ENCODE results near the gene GDPD5. TPM values are rescaled to one million over a fixed set of nuclear protein-coding genes. Genes with fewer than 3 reads are reported as not detected.

The GDPD5 gene
- total RNA-seq, 1 experiment from 2014 or later: 7.8 TPM

DNA sequence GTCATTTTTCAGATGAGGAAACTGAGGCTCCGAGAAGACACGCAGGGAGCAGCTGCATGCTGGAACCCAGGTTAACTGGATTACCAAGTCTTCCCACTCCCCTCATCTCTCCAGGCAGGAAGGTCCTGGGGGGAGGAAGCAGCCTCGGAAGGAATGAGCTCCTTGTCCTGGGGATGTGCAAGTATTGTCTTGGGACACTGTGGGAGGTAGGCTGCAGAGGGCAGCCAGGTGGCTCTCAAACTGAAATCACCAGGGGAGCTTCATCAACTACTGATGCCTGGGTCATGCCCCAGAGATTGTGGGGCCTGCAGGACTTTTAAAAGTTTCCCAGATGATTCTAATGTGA is 7.6 kb downstream of the GDPD5 start:
- Histone ChIP-seq H4K20me1 (ENCODE audit: control insufficient read depth, insufficient read depth, insufficient read length) (no peaks in the 10 kb centered on the region), H3K27ac (ENCODE audit: insufficient read length, low read depth, low read length) (no peak overlapping the region), H3K23me2 (ENCODE audit: insufficient read length, low read depth, low read length, poor library complexity, severe bottlenecking) (no peaks in the 10 kb centered on the region), H4K91ac (ENCODE audit: insufficient read length, low read depth, low read length) (no peak overlapping the region), H3K23ac (ENCODE audit: insufficient read length, low read depth, low read length) (no peak overlapping the region), H3K27me3 (ENCODE audit: insufficient read depth, low read length) (peaks cover 2% of the 10 kb centered on the region; the same call in 1 of the 2 replicates), H4K8ac (replicated peaks; ENCODE audit: insufficient read length, low read depth, low read length) (no peak overlapping the region), H2BK120ac (ENCODE audit: low read depth, low read length, poor library complexity, severe bottlenecking) (no peak overlapping the region), H3K4me2 (ENCODE audit: insufficient read depth, insufficient read length, low read length) (no peak overlapping the region), H3K79me1 (ENCODE audit: insufficient read depth, low read depth, low read length, poor library complexity, severe bottlenecking) (no peaks in the 10 kb centered on the region), H3K4me1 (ENCODE audit: insufficient read depth, low read length) (no peaks in the 10 kb centered on the region), H3K18ac (ENCODE audit: insufficient read length, low read depth, low read length) (no peak overlapping the region), H3K9me3 (ENCODE audit: control insufficient read depth, low read depth, low read length) (no peaks in the 10 kb centered on the region), H2BK15ac (ENCODE audit: low read depth, low read length) (no peak overlapping the region), H2BK20ac (ENCODE audit: low read depth, low read length, poor library complexity, severe bottlenecking) (no peak overlapping the region), H3K14ac (ENCODE audit: insufficient read depth, low read length) (no peak overlapping the region; the same call in 1 of the 2 replicates), H3K9ac (ENCODE audit: extremely low read depth, insufficient read length, low read length) (no peak overlapping the region), H2BK5ac (ENCODE audit: insufficient read length, low read length) (no peak overlapping the region), H3K79me2 (ENCODE audit: insufficient read depth, low read length) (no peaks in the 10 kb centered on the region), H2AK5ac (ENCODE audit: insufficient read length, low read length) (no peak overlapping the region), H4K5ac (ENCODE audit: insufficient read length, low read depth, low read length) (no peak overlapping the region), H3K56ac (ENCODE audit: insufficient read length, low read depth, low read length) (no peak overlapping the region), H2AFZ (ENCODE audit: low read length) (no peak overlapping the region), H3T11ph (ENCODE audit: low read length) (no peak overlapping the region), H3K4ac (ENCODE audit: low read depth, low read length) (no peak overlapping the region), H2BK12ac (ENCODE audit: insufficient read length, low read depth, low read length) (no peak overlapping the region)
- H3K36me3 Mint-ChIP-seq (ENCODE audit: insufficient read depth in 1 of 3, low read depth in 3 of 3): no peaks in the 10 kb centered on the region
- no peak for DNase-seq
- H3K4me3 Mint-ChIP-seq: no peak overlapping the region
- no peak overlapping the region for H3K27ac Mint-ChIP-seq
- H3K9me3 Mint-ChIP-seq: no peaks in the 10 kb centered on the region; a peak in 1 of 5 replicates
- whole genome bisulfite sequencing (ENCODE audit: extremely low coverage, insufficient read length, low lambda C conversion rate): no CpG with 5 or more reads among the region's 3 CpGs
- peaks cover 12 to 22% of the 10 kb centered on the region in 2 experiments for H3K4me1 Mint-ChIP-seq
- TF ChIP-seq, protein P1, sequence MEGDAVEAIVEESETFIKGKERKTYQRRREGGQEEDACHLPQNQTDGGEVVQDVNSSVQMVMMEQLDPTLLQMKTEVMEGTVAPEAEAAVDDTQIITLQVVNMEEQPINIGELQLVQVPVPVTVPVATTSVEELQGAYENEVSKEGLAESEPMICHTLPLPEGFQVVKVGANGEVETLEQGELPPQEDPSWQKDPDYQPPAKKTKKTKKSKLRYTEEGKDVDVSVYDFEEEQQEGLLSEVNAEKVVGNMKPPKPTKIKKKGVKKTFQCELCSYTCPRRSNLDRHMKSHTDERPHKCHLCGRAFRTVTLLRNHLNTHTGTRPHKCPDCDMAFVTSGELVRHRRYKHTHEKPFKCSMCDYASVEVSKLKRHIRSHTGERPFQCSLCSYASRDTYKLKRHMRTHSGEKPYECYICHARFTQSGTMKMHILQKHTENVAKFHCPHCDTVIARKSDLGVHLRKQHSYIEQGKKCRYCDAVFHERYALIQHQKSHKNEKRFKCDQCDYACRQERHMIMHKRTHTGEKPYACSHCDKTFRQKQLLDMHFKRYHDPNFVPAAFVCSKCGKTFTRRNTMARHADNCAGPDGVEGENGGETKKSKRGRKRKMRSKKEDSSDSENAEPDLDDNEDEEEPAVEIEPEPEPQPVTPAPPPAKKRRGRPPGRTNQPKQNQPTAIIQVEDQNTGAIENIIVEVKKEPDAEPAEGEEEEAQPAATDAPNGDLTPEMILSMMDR (conservative IDR thresholded peaks at IDR 0.05): no peak
- H3K27me3 Mint-ChIP-seq (ENCODE audit: low read depth): peaks cover 12% of the 10 kb centered on the region
